GM18517 (cell line): ENCODE data around the gene DHRS7B.

ENCODE experiments used
- ATAC-seq: cut with Tn5 transposase; IDR thresholded peaks from one replicate; pipeline ENCODE4 v1.9.1; 2021; ENCODE audit warnings: mild to moderate bottlenecking, moderate library complexity; ENCODE audit not compliant: unreplicated experiment

Gene DHRS7B

DNA sequence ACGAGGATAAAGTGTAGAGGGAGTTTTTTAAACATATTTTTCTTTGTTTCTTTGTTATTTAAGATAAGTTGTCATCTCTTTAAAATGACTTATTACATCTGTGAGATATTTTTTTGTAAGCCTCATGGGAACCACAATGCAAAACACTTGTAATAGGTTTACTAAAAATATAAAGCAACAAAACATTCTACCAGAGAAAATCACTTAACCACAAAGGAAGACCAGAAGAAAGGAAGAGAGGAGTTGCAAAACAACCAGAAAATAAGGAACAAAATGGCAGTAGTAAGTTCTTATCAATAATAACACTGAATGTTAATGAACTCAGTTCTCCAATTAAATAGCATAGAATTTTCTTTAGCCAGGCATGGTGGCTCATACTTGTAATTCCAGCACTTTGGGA lies 22.9 kb downstream of the DHRS7B start:
- no peak for ATAC-seq

GRCh38 chr17:21152731-21153130 lies 26.0 kb downstream of the DHRS7B start:
- ATAC-seq = no peak

DNA sequence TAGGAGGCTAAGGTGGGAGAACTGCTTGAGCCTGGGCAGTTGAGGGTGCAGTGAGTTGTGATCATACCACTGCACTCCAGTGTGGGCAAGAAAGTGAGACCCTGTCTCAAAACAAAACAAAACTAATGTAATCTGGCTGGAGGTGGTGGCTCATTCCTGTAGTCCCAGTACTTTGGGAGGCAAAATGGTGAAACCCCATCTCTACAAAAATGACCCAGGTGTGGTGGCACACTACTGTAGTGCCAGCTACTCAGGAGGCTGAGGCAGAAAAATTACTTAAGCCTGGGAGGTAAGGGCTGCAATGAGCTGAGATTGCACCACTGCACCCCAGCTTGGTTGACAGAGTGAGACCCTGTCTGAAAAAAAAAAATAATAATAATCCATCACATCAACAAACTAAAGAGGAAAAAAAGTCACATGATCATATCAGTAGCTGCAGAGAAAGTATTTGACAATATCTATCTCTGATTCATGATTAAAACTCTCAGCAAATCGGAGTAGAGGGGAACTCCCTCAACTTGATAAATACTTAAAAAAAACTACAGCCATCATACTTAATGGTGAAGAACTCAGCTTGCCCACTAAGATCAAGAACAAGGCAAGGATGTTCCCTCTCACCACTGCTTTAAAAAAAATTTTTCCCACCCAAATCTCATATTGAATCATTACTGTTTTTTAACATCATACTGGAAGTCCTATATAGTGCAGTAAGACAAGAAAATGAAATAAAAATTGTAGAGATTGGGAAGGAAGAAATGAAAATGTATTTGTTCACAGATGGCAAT lies 31.0 kb downstream of the DHRS7B start:
- no peak for ATAC-seq

GRCh38 chr17:21160401-21160800 lies 33.6 kb downstream of the DHRS7B start:
- no peak for ATAC-seq

GRCh38 chr17:21161498-21162393 lies 35.0 kb downstream of the DHRS7B start:
- no peak for ATAC-seq

- no peak for ATAC-seq
Measured at GRCh38 chr17:21162394-21162775, 35.6 kb downstream of the DHRS7B start.

DNA sequence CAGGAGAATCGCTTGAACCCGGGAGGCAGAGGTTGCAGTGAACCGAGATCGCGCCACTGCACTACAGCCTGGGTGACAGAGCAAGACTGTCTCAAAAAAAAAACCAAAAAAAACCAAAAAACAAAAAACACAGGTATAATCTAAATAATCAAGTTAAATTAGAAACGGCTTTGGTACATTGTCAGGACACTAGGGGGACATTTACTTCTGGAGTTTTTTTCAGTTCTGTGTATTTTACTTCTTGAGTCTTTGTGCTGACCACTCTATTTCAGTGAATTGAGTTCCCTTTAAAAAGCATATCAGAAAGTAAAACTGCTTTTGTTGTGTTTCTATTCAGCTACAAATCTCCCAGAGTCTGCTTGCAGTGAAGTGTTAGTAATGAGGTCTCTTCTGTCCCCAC lies 36.3 kb downstream of the DHRS7B start:
- ATAC-seq = no peak

GRCh38 chr17:21164216-21164615 lies 37.5 kb downstream of the DHRS7B start:
- no peak for ATAC-seq

- no peak for ATAC-seq
Measured at GRCh38 chr17:21164620-21165019, 37.9 kb downstream of the DHRS7B start.

DNA sequence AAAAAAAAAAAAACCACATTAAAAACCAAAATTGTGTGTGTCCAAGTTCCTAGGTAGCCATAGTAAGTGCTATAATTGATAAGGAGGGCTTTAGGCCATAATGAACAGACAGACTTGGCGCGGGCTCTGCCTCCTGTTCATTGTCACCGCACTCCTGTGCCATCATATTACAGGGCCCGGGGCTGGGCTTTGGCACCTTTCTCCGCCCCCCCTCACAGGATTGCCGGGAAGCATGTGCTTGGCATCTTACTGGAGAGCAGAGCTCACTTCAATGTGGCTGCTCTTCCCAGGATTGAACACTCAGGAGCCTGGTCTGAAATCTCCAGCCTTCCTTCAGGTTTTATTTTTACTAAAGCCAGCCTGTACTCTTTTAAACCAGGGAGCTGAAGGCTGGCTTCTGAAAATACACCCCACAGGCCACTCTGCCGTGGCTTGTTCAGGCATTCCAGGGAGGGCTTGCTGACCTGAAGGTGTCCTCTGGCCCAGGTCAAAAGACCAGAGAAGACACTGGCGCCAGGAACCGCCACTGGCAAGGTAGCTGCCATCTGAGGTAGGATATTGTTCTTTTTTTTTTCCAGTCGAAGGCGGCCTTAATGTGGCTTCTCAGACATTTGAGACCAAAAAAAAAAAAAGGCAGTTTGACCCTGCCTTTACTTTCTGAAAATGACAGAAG lies 39.3 kb downstream of the DHRS7B start:
- ATAC-seq = no peak

DNA sequence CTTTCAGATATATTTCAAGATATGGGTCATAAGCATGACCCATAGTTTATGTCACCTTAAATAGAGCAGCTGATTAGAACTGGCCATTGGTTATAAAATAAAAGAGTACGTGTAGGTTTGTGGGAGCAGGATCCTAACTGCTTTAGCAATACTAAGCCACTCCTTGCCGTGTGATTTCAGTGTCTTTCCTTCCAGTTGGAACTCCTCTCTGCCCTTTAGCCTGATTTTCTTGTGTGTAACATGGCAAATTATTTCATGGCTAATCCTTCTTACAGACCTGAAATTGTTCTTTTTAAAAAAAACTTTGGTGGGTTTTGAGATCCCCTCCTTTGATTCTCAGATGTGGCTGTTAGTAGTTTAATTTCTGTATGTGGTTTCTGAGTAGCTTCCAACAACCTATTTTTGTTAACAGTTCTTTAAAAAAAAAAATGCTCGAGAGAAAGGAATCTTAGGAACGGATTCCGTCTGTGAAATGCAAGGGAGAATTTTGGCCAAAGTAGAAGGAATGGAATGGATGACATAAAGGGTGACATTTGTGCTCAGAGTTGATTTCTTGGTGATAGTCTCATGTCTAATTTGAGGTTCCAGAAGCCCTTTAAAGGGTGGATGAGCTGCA lies 39.9 kb downstream of the DHRS7B start:
- ATAC-seq = no peak

DNA sequence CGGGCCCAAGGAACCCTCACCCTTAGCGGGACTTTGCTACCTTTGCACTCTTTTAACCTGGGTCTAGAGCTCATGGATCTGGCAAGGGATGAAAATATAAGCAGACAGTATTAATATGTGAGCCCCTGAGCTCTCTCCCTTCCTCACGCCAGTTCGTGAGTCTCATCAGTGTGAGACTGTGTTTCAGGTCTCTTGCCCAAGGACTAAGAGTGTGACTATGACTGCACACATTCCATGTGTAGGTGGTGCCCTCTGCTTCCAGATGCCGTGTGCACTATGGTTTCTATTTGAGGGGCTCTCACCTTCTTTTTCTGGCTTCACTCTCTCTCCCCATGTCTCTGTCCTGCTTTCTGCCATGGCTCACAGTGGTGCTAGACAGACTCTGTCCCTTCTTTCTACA lies 40.5 kb downstream of the DHRS7B start:
- ATAC-seq = no peak

GRCh38 chr17:21168555-21168865 lies 41.7 kb downstream of the DHRS7B start:
- no peak for ATAC-seq

- ATAC-seq = no peak
Measured at GRCh38 chr17:21169496-21169895, 42.7 kb downstream of the DHRS7B start.

GRCh38 chr17:21170809-21171208 lies 44.0 kb downstream of the DHRS7B start:
- ATAC-seq = no peak

DNA sequence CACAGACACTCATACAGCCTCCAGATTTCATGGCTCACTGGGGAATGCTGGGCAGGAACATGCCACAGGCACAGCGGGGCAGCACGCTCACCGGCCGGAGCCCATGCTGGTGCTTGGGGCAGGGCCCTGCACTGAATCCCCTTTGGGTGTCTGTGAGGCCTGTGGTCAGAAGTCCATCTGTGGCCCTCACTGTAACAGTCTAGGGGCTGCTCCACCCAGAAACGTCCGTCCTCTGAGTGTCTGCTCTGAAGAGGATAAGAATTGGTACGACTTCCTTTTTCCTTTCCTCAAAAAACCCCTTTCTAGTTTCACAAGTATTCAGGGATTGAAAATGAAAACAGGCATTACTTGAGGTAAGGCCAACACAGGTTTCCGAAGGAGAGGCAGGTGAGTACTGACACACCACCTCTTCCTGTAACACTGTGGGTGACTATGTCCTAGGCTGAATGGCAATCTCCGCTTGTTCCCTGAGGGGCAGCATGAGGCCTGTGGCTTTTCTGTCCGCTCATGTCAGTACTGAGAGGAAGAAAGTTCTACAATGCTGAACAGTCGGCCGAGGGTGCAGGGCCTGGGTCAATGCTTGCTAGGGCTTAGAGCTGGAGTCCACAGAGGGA lies 44.7 kb downstream of the DHRS7B start:
- ATAC-seq = peak; percentile 67

DNA sequence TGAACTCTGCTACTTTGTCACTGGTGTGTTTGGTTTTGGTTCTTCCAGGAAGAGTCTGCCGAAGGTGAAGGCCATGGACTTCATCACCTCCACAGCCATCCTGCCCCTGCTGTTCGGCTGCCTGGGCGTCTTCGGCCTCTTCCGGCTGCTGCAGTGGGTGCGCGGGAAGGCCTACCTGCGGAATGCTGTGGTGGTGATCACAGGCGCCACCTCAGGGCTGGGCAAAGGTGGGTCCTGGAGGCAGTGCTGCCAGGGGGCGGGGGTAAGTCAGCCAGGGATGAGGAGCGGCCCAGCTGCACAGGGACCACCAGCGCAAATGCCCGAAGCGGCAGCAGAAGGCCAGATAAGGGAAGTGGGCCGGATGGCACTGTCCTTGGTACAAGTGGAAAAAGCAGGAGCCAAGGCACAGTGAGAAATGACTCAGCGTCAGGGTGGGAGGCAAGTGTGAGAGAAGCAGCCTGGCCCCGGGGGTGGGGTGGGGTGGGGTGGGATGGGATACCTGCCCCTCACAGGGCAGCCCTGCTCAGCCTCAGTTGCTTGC lies 45.3 kb downstream of the DHRS7B start:
- ATAC-seq = no peak

DNA sequence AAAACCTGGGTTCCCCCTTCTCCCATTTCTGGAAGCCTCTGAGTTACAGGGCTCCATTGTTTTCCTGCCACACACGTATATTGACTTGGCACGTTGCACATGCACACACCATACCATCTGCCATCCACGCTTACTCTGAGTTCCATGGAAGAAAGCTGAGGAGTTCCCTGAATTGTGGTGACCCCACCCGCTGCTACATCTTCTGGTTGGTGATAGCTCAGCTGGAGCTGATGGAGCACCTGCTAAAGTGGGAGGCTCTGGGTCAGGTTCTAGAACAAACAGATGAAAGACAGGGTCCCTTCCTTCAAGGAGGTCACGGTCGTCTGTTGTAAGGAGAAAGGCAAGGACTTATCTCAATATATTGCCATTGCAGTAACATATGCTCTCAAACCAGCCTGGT lies 46.1 kb downstream of the DHRS7B start:
- no peak for ATAC-seq

GRCh38 chr17:21173543-21173942 lies 46.8 kb downstream of the DHRS7B start:
- ATAC-seq = no peak

DNA sequence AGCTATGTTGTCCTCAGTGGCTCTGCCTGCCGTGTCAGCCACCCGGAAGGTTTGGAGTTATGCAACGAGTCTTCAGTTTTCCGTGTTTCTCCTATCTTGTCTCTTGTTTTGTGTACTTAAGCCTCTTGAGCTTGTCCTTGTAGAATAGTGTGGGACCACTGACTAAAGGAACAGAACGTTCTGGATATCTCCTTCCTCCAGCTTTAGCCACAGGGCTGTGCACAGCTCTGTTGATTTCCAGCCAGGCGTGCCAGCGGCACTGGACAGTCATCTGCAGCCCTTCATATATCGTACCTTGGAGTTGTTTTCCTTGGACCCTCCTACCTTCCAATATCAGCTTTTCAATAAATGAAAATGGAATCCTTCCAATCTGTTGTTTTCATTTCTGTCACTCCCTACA lies 47.4 kb downstream of the DHRS7B start:
- no peak for ATAC-seq

- no peak for ATAC-seq
Measured at GRCh38 chr17:21174713-21175112, 47.9 kb downstream of the DHRS7B start.
